UCSD-AML1 (cell line): ENCODE measurements around the gene SECISBP2L.
"Not testable (repeated sequence)": the region's sequence is repeated elsewhere in the genome, so short reads cannot be mapped to it uniquely, and the experiment has no call there.

Source experiments
- DNase-seq: peaks from one replicate; lab custom pipeline; 2025; ENCODE audit not compliant: unreplicated experiment; lab: John Stamatoyannopoulos, UW

SECISBP2L gene

DNA sequence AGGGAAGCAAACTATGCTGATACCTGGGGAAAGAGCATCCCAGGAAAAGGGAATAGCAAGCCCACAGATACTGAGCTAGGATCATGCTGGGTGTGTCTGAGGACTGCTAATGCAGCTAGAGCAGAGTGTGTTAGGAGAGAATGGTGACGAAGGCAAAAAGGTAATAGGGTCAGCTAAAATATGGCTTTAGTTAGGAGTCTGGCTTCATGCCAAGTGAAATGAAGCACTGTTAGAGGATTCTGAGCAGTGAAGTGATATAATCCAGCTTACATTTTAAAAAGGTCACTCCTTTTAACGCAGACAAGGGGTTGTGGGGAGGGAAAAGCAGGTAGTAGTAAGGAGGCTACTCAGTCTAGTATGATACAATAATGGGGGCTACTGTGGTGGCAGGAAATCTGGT lies 30.4 kb downstream of the SECISBP2L start:
- no peak for DNase-seq

DNA sequence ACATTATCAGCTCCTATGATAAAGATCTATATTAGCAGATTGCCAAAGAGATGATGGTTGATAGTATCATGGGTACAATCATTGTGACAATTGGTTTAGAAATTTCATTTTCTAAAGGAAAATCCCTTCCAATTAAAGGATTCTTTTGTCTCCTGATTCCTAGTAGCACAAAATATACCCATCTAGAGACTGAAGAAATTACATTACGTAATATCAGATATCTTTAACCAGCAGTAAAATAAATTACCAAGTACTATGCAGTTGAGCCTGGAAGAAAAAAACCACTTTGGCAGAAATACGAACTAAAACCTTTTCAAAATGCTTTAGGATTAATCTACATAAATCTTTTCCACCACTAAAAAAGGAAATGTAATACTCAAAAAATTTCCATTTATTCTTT lies 46.9 kb downstream of the SECISBP2L start:
- no peak for DNase-seq

DNA sequence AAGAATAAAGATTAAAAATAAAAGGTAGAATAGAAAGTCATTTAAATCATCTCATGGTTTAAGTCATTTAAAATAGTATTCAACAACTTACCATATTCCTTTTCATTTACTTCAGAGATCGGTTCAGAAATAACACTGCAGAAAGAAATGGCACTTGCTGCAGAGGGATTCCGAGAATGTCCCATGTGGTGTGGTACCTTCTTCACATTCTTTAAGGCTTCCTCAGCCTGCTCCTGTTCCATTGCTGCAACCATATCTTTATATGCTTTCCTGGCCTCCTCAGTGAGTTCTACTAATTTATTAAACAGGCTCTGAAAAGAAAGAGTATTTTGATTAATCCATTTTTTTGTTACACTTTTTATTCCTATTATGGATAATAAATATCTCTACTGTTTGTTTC lies 50.0 kb downstream of the SECISBP2L start:
- no peak for DNase-seq

DNA sequence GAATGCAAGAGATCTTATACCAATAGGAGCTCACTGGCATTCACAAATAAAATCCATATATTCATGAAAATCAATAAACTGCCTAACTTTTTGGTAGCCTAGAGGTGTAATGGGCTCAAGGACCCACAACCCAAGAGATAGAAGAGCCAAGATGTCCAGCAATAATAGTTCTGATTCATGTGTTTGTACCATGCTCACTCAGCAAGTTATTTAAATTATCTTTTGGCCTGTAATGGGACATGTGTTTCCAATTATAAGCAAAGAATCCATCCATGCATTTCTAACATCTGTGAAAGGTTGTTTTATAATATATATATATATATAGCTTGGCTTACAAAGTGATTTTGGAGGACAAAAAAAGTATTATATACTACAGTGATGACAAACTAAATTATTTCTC lies 52.9 kb downstream of the SECISBP2L start:
- DNase-seq: no peak

DNA sequence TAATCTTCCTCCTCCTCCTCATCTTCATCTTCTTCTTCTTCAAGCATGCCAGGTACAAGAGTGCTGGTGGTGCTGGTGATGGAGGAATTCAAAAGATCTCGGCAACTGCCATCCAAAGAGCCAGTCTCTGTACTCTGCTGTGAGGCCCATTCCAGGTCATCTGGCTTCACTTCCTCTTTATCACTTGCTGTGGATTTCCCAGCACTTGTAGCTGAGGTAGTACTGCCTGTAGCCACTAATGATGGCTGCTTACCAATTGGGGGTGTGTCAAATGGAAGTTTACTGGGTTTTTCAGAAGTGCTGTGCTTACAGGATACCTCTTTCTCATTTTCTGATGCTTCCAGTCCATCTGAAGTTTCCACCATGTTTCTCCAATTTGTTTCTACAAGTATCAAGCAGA lies 53.7 kb downstream of the SECISBP2L start:
- no peak for DNase-seq

DNA sequence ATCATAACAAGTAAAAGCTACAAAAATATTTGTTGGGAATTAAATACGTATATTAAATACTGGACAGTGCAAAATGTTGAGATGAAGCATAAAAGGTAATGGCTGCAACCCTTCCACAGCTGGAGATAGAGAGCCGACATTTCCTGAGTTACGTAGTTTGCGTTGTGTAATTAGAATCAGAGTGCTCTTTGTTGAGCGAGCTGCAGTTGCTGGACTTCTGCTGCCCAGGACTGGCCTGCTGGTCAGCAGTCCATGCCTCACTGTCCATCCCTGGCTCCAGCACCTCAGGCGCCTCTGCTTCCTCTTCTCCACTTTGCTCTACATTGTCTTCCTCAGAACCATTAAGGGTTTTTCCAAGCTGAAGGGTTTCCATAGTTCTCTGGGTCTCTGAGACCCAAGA lies 54.1 kb downstream of the SECISBP2L start:
- DNase-seq: no peak

DNA sequence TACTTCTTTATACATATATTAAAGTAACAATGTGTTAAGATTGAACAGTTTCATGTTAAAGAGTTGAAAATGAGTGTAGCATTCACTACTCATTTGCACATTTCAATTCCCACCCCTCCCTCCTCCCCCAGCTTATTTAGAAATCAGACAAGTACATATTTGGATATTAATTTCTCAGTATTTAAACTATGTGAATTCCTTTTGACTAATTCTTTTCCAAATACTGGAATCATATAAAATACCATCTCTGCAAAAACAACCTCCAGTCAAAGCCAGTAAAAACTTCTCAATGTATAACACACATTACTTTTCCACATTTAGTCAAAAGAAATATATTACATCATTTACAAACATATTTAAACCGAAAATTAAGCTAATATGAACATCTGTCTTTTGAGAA lies 57.1 kb downstream of the SECISBP2L start:
- DNase-seq: no peak

DNA sequence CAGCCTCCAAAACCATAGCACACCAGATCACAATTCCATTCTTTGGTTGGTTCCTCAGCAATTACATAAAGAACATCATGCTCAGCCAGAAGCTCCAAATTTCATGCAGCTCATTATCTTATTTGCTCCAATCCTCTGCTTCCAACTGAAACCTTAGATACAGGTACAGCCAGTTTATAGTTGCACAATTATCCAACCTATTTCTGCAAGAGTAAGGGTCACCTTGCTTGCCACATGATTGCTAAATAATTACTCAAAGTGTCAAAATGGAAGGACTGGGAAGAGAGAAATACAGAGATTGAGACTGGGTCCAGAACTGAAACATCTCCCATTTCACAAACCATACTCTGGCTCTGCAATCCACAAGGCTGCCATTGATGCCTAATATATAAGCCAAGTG lies 59.1 kb downstream of the SECISBP2L start:
- DNase-seq: no peak

DNA sequence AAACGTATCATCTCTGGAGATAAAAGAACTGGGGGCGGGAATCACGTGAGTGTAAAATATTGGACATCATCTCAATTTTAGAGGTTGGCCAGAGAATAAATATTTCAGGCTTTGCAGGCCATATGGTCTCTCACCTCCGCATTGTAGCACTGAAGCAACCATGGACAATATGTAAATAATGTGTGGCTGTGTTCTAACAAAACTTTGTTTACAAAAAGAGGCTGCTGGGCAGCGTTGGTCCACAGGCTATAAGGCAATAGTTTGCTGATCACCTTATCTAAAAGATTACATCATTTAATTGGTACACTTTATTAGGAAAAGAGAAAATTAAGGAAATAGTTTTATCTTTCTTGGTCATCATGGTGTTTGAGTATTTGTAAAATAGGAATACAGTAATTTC lies 60.0 kb downstream of the SECISBP2L start:
- no peak for DNase-seq

DNA sequence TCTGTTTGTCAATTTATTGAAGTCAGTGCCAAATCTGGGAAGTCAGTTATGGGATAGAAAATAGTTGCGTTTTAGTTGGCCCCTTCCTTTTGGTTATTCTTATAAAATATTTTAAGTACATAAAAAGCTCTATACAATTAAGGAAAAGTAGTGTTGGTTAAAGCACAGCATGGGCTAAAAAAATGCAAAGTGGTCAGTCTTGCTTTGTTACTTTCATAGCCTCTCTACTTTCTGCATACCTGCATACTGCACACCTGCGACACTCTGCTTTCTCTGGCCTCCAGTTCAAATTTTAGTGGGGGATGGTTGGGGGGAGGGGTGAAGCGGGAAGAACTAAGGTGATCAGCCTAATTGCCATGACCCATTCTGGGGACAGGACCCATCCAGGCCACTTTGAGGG lies 60.7 kb downstream of the SECISBP2L start:
- DNase-seq: no peak

DNA sequence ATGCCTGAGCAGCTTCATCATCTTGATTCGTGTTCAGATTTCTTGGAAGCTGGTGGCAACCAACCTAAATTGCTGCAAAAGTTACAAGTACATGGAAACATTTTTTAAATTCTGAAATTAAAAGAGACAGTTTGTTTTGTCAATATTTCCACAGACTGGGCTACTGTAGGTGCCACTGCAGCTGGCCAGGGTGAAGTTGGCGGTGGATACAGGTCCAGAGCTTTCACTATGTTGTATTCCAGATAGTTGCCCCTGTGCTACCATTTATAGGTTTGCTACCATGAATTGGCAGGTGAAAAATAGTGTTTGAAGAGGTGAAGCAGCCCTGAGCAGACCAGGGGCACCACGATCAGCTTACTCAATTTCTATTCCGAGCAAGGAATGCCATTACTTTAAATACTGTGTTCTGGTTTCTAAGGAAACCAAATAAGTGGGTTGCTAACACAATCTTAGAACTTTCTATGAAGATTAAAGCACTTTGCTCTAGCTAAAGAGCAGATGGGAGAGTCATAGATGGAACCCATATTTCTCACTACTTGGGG lies 61.4 kb downstream of the SECISBP2L start:
- DNase-seq: no peak

DNA sequence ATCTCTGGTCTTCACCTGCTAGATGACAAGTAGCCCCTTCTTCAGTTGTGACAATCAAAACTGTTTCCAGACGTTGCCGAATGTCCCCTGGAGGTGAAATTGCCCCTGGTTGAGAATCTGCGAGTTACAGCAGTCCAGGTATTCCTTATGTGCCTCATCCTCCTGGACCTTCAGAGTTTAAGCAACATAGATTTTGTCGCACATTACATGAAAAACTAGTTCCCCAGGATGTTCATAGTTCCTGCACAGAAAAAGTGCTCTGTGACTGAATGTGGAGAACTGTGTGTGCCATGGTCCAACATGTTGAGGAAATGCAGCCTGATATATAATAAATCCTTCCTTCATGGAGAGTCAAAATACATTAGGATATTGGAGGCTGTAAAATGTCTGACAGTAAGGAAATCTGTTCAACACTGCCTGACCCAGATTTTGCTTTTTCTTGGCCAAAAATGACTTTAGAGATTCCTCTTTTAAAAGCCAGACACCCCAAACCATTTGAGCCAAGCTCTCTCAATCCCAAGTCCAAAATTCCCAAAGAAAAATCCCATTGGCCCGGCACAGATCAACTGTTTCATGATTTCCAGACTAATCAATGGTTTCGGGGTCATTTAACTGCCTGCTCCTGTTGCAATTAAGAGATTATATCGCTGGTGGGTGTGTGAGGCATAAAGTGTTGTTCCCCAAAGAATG lies 62.1 kb downstream of the SECISBP2L start:
- no peak for DNase-seq

DNA sequence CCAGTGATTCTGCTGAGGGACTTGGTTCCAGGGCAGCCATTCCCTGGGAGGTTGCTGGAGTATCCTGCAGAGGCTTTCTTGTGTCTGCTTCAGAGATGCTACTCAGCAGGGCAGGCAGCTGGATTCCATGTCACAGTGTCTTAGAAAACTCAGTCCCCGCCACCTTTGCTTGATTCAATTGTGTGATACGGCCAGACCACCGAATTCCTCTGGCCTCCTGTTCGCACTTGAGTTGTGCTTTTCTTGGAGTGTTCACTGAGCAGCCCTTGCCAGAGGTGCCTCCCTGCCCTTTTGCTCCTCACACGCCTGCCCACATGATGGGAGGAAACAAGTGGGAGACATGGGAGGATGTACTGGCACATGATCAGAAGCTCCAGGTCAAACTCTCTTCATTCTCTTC lies 62.9 kb downstream of the SECISBP2L start:
- DNase-seq: no peak

DNA sequence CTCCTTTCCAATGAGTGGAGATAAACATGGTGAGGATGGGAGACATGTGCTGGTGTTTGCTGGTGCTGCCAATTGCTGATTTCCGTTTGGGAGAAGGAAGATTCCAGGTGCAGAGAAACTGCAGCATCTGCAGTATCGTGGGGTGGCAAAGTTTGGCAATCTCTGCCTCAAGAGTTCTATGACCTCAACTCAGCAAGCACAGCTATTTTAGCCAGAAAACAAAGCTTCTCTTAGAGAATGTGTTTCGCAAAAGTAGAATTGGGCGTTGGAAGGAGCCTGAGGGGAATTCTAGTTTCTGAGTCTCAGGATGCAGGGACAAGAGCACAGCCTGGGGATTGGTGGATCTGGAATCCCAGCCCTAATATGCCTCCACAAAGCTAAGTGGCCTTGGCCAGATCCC lies 64.3 kb downstream of the SECISBP2L start:
- no peak for DNase-seq

DNA sequence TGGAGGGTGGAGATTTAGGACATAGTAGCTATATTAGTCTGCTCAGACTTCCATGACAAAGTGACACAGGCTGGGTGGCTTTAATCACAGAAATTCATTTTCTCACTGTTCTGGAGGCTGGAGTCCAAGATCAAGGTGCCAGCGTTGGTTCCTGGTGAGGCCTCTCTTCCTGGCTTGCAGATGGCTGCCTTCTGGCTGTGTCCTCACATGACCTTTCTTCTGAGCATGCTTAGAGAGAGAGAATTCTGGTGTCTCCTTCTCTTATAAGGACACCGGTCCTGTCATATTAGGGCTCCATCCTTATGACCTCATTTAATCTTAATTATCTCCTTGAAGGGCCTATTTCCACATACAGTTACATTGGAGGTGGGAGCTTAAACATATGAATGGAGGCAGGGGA lies 67.6 kb downstream of the SECISBP2L start:
- no peak for DNase-seq

DNA sequence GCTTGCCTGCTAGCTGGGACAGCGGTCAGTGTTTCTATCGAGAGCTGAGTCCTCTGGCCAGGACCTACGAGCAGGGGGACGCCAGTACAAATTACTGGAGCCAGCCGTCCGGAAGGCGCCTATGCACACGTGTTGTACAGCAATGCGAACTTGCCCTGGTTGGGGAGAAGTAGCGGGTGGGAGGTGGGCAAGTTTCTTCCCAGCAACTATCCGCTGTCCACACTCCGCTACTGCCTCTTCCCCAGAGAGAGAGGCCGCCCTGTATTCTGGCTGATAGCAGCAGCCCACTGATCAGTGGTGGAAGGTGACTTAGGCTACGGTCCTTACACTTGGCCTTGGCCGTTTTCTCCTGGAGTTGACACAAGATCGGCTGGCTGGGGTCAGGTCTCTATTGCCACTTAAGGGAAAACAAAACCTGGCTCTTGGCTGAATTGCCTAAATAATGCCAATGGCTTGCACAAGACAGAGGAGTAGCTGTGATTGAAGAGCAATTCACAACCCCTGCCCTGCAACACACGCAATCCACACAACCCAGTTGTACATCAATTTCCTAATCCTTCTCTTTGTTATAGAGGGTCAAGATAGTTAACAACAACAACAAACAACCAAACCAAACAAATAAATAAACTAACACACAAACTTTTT lies 69.7 kb downstream of the SECISBP2L start:
- no peak for DNase-seq

DNA sequence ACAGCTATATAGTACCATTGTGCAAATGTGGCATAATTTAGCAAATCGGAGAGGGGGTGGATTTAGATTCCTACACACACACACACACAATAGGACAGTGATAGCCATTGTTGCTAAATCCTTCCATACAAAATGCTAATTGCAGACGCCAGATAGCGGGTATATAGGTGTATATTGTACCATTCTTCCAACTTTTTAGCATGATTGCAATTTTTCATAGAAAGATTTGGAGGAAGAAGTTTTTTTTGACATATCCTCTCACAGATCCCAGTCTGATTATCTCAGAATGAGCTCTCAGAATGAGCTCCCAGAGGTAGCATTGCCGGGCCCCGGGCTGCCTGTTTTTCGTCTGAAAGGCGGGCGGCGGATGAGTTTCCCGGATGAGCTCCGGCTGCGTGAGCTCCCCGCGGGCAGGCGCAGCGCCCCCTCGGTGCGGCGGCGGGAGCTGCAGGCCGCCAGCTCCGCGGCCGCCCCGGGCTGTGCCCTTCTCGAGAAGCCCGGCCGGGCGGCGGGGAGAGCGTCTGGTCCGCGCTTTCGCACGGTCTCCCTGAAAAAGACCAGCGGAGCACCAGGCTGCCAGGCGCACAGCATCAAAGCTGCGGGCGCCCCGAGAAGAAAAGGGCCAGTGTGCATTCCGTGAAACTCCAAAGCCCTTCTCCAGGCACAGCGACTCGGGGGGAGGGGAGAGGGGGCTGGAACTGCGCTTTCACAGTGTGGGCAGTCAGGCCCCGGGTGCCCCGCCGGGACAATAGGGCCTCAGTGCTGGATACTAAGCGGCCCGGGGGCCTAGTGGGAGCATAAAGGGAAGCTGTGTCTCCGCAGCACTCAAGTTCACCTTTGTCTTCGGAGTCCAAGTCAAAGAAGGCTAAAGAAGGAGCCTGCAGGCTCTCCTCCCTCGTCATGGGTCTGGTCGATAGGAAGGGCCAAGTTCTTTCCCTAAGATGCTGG lies 70.5 kb downstream of the SECISBP2L start:
- peak; percentile 87 for DNase-seq

DNA sequence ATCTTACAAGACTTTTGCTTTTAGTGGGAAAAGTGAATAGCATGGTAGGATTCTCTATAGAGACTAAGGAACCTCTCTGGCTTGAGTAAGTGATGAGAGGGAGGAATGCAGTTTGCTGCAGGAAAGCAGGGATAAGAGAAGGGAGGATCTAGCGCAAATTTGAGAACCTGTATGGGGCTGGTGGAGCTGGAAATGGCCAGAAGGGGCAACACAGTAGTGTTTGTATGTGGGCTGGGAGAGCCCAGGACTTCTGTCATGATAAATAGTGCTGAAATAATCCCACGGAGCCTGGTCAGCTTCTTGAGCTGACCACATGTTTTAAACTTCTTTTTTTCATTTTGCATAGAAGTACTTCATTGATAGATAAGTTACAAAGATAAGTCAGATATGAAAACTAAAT lies 71.4 kb downstream of the SECISBP2L start:
- DNase-seq: no peak

DNA sequence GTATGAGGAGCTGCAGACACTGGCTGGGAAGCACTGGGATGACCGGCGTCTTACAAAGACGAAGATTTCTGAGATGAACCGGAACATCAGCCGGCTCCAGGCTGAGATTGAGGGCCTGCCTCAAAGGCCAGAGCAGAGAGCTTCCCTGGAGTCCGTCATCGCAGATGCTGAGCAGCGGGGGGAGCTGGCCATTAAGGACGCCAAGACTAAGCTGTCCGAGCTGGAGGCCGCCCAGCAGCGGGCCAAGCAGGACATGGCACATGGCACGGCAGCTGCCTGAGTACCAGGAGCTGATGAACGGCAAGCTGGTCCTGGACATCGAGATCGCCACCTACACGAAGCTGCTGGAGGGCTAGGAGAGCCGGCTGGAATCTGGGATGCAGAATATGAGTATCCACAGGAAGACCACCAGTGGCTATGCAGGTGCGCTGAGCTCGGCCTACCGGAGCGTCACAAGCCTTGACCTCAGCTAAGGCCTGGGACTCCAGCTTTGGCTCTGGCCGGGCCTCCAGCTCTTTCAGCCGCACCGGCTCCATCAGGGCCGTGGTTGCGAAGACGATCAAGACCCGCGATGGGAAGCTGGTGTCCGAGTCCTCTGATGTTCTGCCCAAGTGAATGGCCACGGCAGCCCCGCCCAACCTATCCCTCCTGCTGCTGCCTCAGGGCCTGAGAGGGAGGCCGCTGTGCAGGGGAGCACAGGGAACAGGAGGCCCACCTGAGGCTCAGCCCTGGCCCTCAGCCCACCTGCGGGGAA lies 73.3 kb downstream of the SECISBP2L start:
- no peak for DNase-seq

DNA sequence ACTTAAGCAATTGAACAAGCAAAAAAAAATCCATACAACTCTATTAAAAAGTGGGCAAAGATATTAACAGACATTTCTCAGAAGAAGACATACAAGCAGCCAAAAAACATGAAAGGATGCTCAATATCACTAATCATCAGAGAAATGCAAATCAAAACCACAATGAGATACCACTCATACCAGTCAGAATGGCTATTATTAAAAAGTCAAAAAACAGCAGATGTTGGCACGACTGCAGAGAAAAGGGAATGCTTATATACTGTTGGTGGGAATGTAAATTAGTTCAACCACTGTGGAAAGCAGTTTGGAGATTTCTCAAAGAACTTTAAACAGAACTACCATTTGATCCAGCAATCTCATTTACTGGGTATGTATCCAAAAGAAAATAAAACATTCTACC lies 75.3 kb downstream of the SECISBP2L start:
- DNase-seq: not testable (repeated sequence)

DNA sequence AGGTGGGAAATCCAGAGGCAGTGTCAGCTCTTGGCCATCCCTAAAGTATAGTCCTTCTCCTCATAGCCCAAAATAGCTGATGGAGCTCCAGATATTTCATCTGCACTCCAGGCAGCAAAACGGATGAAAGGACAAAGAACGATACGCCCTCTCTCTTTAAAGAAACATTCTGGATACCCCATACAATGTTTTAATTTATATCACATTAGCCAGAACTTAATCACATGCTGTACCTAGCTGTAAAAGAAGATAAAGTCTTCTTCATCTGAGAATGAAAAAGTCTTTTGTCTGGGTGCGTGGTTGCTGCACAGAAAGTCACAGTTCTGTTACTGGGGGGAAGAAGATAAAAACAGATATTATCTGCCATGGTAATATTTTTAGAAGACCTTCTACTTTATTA lies 78.2 kb downstream of the SECISBP2L start:
- DNase-seq: no peak
